Stimulated activated CD8-positive, alpha-beta memory T cell treated with anti-CD3 and anti-CD28 coated beads, Interleukin-2, amount 100 ng/mL, for 48 hours (primary cell): ENCODE measurements around the gene ACSS1.
"Not testable (repeated sequence)": the region's sequence is repeated elsewhere in the genome, so short reads cannot be mapped to it uniquely, and the experiment has no call there.

Source experiments
- DNase-seq, 2 donors: peaks; one replicate each; pipeline ENCODE4 v3.0.0-alpha.2; 2020; ENCODE audit warnings: low read depth in 2 of 2

ACSS1 gene

GRCh38 chr20:25011831-25012241 is 46.1 kb downstream of the ACSS1 start:
- DNase-seq, result no peak

GRCh38 chr20:25011261-25011660 is 46.7 kb downstream of the ACSS1 start:
- DNase-seq, result no peak

- no peak for DNase-seq
Observed at GRCh38 chr20:25009218-25010145, 48.5 kb downstream of the ACSS1 start.

GRCh38 chr20:25008388-25009217 is 49.3 kb downstream of the ACSS1 start:
- DNase-seq, result no peak

- DNase-seq, result no peak
Observed at GRCh38 chr20:25007491-25008305, 50.2 kb downstream of the ACSS1 start.

GRCh38 chr20:25006431-25007167 is 51.3 kb downstream of the ACSS1 start:
- no peak for DNase-seq

GRCh38 chr20:25005661-25006060 is 52.3 kb downstream of the ACSS1 start:
- no peak for DNase-seq

GRCh38 chr20:25005220-25005619 is 52.7 kb downstream of the ACSS1 start:
- DNase-seq, result no peak

- no peak for DNase-seq
Observed at GRCh38 chr20:25003002-25003401, 54.9 kb downstream of the ACSS1 start.

- not testable (repeated sequence) for DNase-seq
Observed at GRCh38 chr20:25001323-25001722, 56.6 kb downstream of the ACSS1 start.

- DNase-seq, result no peak
Observed at GRCh38 chr20:25000268-25000801, 57.6 kb downstream of the ACSS1 start.

- no peak for DNase-seq
Observed at GRCh38 chr20:24999568-24999967, 58.4 kb downstream of the ACSS1 start.

- DNase-seq, result no peak
Observed at GRCh38 chr20:24998631-24999445, 59.1 kb downstream of the ACSS1 start.

GRCh38 chr20:24998121-24998520 is 59.8 kb downstream of the ACSS1 start:
- no peak for DNase-seq

- DNase-seq, result no peak
Observed at GRCh38 chr20:24996449-24997377, 61.2 kb downstream of the ACSS1 start.

GRCh38 chr20:24995741-24996448 is 62.0 kb downstream of the ACSS1 start:
- DNase-seq, result no peak

- peak; percentile 53 to 67 for DNase-seq
Observed at GRCh38 chr20:24994470-24995368, 63.2 kb downstream of the ACSS1 start.
